Heart right ventricle (tissue), 16 donors: Measurements from ENCODE around the gene HSPBP1. TPM values are rescaled to one million over a fixed set of nuclear protein-coding genes. Genes with fewer than 3 reads are reported as not detected.

Source experiments
- ATAC-seq, 8 donors: fragments of 200-7000 bp; cut with Tn5 transposase; one replicate each; pipeline ENCODE4 v1.9.1; 2020; ENCODE audit warnings: mild to moderate bottlenecking in 8 of 8, moderate library complexity in 8 of 8, moderate number of reproducible peaks in 1 of 8
- DNase-seq, 2 donors: peaks; one replicate each; pipeline ENCODE4 v3.0.0-alpha.2; 2020
- H3K27ac ChIP-seq, 10 donors: fragments of 200-600 bp; sonication (generic) in 2 of 10; one replicate each; pipeline versions ENCODE4 v1.5.0 to v1.8.0; 2020 to 2022; ENCODE audit warnings: mild to moderate bottlenecking in 3 of 10
- H3K27me3 ChIP-seq, 7 donors: fragments of 200-600 bp; one replicate each; pipeline ENCODE4 v1.8.0; 2021 to 2022; ENCODE audit warnings: mild to moderate bottlenecking in 2 of 7
- H3K36me3 ChIP-seq, 9 donors: fragments of 200-600 bp; sonication (generic) in 1 of 9; one replicate each; pipeline versions ENCODE4 v1.5.0 to v1.8.0; 2020 to 2022; ENCODE audit warnings: mild to moderate bottlenecking in 2 of 9
- H3K4me1 ChIP-seq, 9 donors: fragments of 200-600 bp; sonication (generic) in 1 of 9; one replicate each; pipeline versions ENCODE4 v1.5.0 to v1.8.0; 2020 to 2022; ENCODE audit warnings: mild to moderate bottlenecking in 4 of 9
- H3K4me3 ChIP-seq, 10 donors: fragments of 200-600 bp; sonication (generic) in 2 of 10; one replicate each; pipeline versions ENCODE4 v1.5.0 to v1.8.0; 2020 to 2022; ENCODE audit warnings: mild to moderate bottlenecking in 7 of 10, moderate library complexity in 2 of 10
- H3K9me3 ChIP-seq, 11 donors: fragments of 200-600 bp in 10 of 11; sonication (generic) in 2 of 11; one replicate each; pipeline versions ENCODE4 v1.5.0 to v1.8.0; 2013 to 2022; ENCODE audit warnings: mild to moderate bottlenecking in 2 of 11, control low read depth in 1 of 11, moderate library complexity in 1 of 11
- WGBS, 2 donors: extraction: QIAGEN DNeasy Blood & Tissue Kit; methylation state at CpG; one replicate each; pipeline ENCODE4 v1.1.7; 2013; ENCODE audit warnings: inconsistent platforms in 1 of 2; 5-methylcytosine and 5-hydroxymethylcytosine counted together
- intact Hi-C, 10 donors: fragments of 100-400 bp; cut with DNase I; formaldehyde crosslinking; loops; one replicate each; pipeline versions ENCODE4 v1.11.1 to v1.14.2; 2022
- polyA plus RNA-seq, 2 donors: library from polyadenylated mRNA; stranded (reverse); fragments of 200-250 nt; gene quantifications; one replicate each; pipeline ENCODE4 v1.2.3, GENCODE V29; 2013
- total RNA-seq, 10 donors: library from RNA; stranded (reverse); fragmentation: NEBNext Ultra II Directional in 3 of 10; extraction: Animal tissue kit (Norgen Biotek cat#: 25700) in 3 of 10; gene quantifications; one replicate each; pipeline versions ENCODE4 v1.2.1 to v1.2.4, GENCODE V29; 2021 to 2023
- TF ChIP-seq, protein P1 (sequence below), 9 donors: fragments of 200-600 bp; sonication (generic) in 2 of 9; IDR thresholded peaks; one replicate each; pipeline versions ENCODE4 v1.5.0 to v1.8.0; 2021 to 2022; ENCODE audit warnings: antibody characterized with exemption in 9 of 9, mild to moderate bottlenecking in 5 of 9, moderate library complexity in 1 of 9
- donor health status: Arrhythmogenic right ventricular cardiomyopathy.
- donor health status: ischemic (EF 13 %, LVEDD 7.1; RV severe dilation, severe dysfunction).
- donor health status: healthy with polysubstance abuse.
- donor health status: DM: no; HTN: yes; CAD: no.
- donor health status: DM: no; HTN: no; CAD: no.
- donor health status: ischemic (EF 25% LVEDD 6.9; RV normal size, moderate dysfunction).
- donor health status: ischemic (EF 25% LVEDD 5.7; RV mildly dilated, moderate dysfunction).
- donor health status: healthy.
- donor health status: DM: yes; HTN: yes; CAD: no.
- donor health status: Ischemic cardiomyopathy.
- donor health status: ischemic (EF 35%, LVEDD 5.7; RV mildly dilated, moderate dysfunction).
- donor health status: nonischemic (EF 11% LVEDD 7.7; RV severe dilation, severe dysfunction).
- donor health status: DM: yes; HTN: yes; CAD: no.
- donor health status: PGD.
- donor health status: ischemic (EF 29% LVEDD 5.4; RV normal size, mild dysfunction).
- donor health status: nonischemic (EF 23%, LVEDD 6.1; RV moderate dilation, normal function).

The HSPBP1 gene
- total and polyA plus RNA-seq, 12 donors = 26.7 to 83.7 (median 32.6) TPM

GRCh38 chr19:55245236-55245904 is 34.5 kb downstream of the HSPBP1 start:
- peaks cover 7 to 34% (median 25%) of the 10 kb centered on the region in 9 donors for H3K4me1 ChIP-seq
- no peak for ATAC-seq
- H3K27me3 ChIP-seq = no peaks in the 10 kb centered on the region
- no peak overlapping the region for H3K27ac ChIP-seq
- intact Hi-C loops = no loop called here
- H3K9me3 ChIP-seq = no peaks in the 10 kb centered on the region
- DNase-seq = no peak
- WGBS, 2 donors = 94 to 95% methylated on average over 22 to 23 of the region's 23 CpGs
- TF ChIP-seq, protein P1, sequence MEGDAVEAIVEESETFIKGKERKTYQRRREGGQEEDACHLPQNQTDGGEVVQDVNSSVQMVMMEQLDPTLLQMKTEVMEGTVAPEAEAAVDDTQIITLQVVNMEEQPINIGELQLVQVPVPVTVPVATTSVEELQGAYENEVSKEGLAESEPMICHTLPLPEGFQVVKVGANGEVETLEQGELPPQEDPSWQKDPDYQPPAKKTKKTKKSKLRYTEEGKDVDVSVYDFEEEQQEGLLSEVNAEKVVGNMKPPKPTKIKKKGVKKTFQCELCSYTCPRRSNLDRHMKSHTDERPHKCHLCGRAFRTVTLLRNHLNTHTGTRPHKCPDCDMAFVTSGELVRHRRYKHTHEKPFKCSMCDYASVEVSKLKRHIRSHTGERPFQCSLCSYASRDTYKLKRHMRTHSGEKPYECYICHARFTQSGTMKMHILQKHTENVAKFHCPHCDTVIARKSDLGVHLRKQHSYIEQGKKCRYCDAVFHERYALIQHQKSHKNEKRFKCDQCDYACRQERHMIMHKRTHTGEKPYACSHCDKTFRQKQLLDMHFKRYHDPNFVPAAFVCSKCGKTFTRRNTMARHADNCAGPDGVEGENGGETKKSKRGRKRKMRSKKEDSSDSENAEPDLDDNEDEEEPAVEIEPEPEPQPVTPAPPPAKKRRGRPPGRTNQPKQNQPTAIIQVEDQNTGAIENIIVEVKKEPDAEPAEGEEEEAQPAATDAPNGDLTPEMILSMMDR (IDR thresholded peaks at IDR 0.05) = no peak
- H3K36me3 ChIP-seq = peaks cover 7 to 84% (median 44%) of the 10 kb centered on the region in 9 donors
- no peak overlapping the region for H3K4me3 ChIP-seq

DNA sequence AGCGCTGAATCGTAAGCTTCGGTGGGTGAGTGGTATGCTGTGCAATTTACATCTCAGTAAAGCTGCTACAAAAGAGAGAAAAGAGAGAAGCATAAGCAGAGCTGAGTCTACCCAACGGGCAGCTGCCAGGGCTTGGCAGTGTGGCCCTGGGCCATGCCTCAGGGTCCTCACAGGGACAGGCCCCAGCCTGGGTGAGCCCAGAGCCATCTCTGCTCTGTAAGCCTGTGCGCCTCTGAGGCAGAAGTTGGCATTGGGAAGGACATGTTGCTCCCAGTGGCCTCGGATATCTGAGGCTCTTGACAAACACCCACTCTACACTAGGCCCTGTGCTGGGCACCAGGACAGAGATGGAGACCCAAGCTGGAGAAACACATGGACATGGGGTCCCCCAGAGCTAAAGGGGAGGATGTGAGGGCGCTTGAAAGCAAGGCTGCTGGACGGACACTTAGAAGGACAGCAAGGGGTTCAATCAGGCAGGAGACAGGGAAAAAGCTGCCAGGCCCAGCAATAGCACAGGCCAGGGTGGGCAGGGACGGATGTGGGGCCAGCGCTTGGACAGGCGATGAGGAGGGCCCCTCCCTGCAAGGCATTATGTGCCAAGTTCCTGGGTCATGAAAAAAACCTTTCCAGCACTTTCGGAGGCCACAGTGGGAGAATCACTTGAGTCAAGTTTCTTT is 35.8 kb downstream of the HSPBP1 start:
- ATAC-seq = no peak
- WGBS, 2 donors = 87 to 88% methylated on average over 12 of the region's 12 CpGs
- no peak overlapping the region for H3K4me3 ChIP-seq
- peaks cover 15 to 89% (median 54%) of the 10 kb centered on the region in 9 donors for H3K36me3 ChIP-seq
- H3K27me3 ChIP-seq = no peaks in the 10 kb centered on the region
- H3K27ac ChIP-seq = no peak overlapping the region
- TF ChIP-seq, protein P1 (IDR thresholded peaks at IDR 0.05) = no peak
- H3K4me1 ChIP-seq = peaks cover 7 to 24% (median 22%) of the 10 kb centered on the region in 9 donors
- DNase-seq = no peak
- intact Hi-C loops = no loop called here
- H3K9me3 ChIP-seq = no peaks in the 10 kb centered on the region

DNA sequence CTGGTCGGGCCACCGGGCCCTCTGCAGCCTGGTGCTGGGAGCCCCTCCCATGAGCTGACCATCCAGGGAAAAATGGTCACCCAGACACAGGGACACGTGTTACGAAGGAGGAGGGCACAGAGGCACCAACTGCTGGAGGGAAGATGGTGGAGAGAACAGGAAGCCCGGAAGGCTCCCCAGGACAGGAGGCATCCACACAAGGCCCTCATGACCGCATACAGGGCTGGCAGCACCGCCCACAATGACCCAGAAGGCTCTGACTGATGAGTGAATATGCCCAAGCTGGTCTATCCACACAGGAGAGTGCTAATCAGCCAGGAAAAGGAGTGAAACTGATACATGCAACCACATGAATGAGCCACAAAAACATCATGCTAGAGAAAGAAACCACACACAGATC is 37.4 kb downstream of the HSPBP1 start:
- H3K4me1 ChIP-seq = peaks cover 0 to 8% (median 5%) of the 10 kb centered on the region in 9 donors
- peaks cover 18 to 96% (median 67%) of the 10 kb centered on the region in 9 donors for H3K36me3 ChIP-seq
- TF ChIP-seq, protein P1 (IDR thresholded peaks at IDR 0.05) = no peak
- H3K27me3 ChIP-seq = no peaks in the 10 kb centered on the region
- no peak for DNase-seq
- no peak overlapping the region for H3K27ac ChIP-seq
- WGBS, 2 donors = 71 to 79% methylated on average over 7 of the region's 7 CpGs
- H3K4me3 ChIP-seq = no peak overlapping the region
- H3K9me3 ChIP-seq = no peaks in the 10 kb centered on the region
- no peak for ATAC-seq
- intact Hi-C loops = no loop called here

- no peaks in the 10 kb centered on the region for H3K9me3 ChIP-seq
- H3K27ac ChIP-seq = no peak overlapping the region
- WGBS, 2 donors = 91% methylated on average over 16 of the region's 16 CpGs
- TF ChIP-seq, protein P1 (IDR thresholded peaks at IDR 0.05) = no peak
- DNase-seq = no peak
- ATAC-seq = peak in 1 of 8 donors; percentile 29
- peaks cover 0 to 3% (median under 1%) of the 10 kb centered on the region in 9 donors for H3K4me1 ChIP-seq
- H3K27me3 ChIP-seq = no peaks in the 10 kb centered on the region
- peaks cover 18 to 99% (median 73%) of the 10 kb centered on the region in 9 donors for H3K36me3 ChIP-seq
- intact Hi-C loops = no loop called here
- no peak overlapping the region for H3K4me3 ChIP-seq
These were observed 37.9 kb downstream of the HSPBP1 start for GRCh38 chr19:55241935-55242464.
